HG03045 (cell line): Measurements from ENCODE around the gene TULP4.
"Not testable (repeated sequence)": the region's sequence is repeated elsewhere in the genome, so short reads cannot be mapped to it uniquely, and the experiment has no call there.

ENCODE experiments used
- ATAC-seq: cut with Tn5 transposase; IDR thresholded peaks from one replicate; pipeline ENCODE4 v1.9.1; 2021; ENCODE audit warnings: mild to moderate bottlenecking, moderate library complexity; ENCODE audit not compliant: unreplicated experiment

The TULP4 gene

GRCh38 chr6:158387036-158387435, 74.8 kb downstream of the TULP4 start:
- no peak for ATAC-seq

GRCh38 chr6:158387578-158387977, 75.3 kb downstream of the TULP4 start:
- no peak for ATAC-seq

GRCh38 chr6:158388727-158389126, 76.5 kb downstream of the TULP4 start:
- ATAC-seq = no peak

- ATAC-seq = no peak
These were observed 77.1 kb downstream of the TULP4 start for GRCh38 chr6:158389193-158389919.

GRCh38 chr6:158391276-158391675, 79.0 kb downstream of the TULP4 start:
- ATAC-seq = no peak

GRCh38 chr6:158391977-158392376, 79.7 kb downstream of the TULP4 start:
- not testable (repeated sequence) for ATAC-seq

- ATAC-seq = no peak
These were observed 83.9 kb downstream of the TULP4 start for GRCh38 chr6:158396136-158396535.

- no peak for ATAC-seq
These were observed 85.3 kb downstream of the TULP4 start for GRCh38 chr6:158397578-158397977.

GRCh38 chr6:158398252-158399024, 86.2 kb downstream of the TULP4 start:
- ATAC-seq = no peak

- ATAC-seq = no peak
These were observed 86.9 kb downstream of the TULP4 start for GRCh38 chr6:158399040-158399700.

- no peak for ATAC-seq
These were observed 89.9 kb downstream of the TULP4 start for GRCh38 chr6:158402184-158402583.

- not testable (repeated sequence) for ATAC-seq
These were observed 93.1 kb downstream of the TULP4 start for GRCh38 chr6:158405321-158405831.

- ATAC-seq = no peak
These were observed 93.7 kb downstream of the TULP4 start for GRCh38 chr6:158405933-158406332.

- ATAC-seq = no peak
These were observed 94.5 kb downstream of the TULP4 start for GRCh38 chr6:158406736-158407135.

GRCh38 chr6:158408013-158408412, 95.7 kb downstream of the TULP4 start:
- ATAC-seq = no peak

- ATAC-seq = no peak
These were observed 96.4 kb downstream of the TULP4 start for GRCh38 chr6:158408552-158409130.

- no peak for ATAC-seq
These were observed 97.2 kb downstream of the TULP4 start for GRCh38 chr6:158409451-158409850.

GRCh38 chr6:158410784-158411183, 98.5 kb downstream of the TULP4 start:
- no peak for ATAC-seq

- ATAC-seq = no peak
These were observed 99.7 kb downstream of the TULP4 start for GRCh38 chr6:158411998-158412397.

- ATAC-seq = no peak
These were observed 100.8 kb downstream of the TULP4 start for GRCh38 chr6:158413028-158413427.
